Measurements from ENCODE around the gene GTF3C2. TPM values are rescaled to one million over a fixed set of nuclear protein-coding genes. Genes with fewer than 3 reads are reported as not detected.
"Not testable (repeated sequence)": the region's sequence is repeated elsewhere in the genome, so short reads cannot be mapped to it uniquely, and the experiment has no call there.

The GTF3C2 gene
- total RNA-seq, 1 donor from 2014 or later = 57.1 TPM

DNA sequence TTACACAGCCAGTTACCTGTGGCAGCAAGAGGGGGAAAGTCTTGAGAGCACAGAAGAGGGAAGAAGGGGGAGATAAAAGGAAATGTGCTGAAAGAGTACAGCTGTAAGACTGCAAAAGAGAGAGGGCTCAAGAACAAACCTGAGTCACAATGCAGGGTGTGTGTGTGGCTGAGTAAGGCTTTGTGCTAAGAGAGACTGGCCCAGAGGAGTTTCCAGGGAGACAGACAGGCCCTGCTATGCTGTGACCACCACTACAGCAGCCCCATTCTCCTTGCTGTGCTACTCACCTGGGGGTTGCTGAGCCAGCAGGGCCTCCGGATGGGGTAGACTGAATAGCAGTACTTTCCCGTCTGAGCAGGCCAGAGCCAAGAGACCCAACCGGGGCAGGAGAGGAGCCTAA lies 21.3 kb downstream of the GTF3C2 start:
- ATAC-seq = no peak
- intact Hi-C loops (cut with DNase I) = no loop called here

DNA sequence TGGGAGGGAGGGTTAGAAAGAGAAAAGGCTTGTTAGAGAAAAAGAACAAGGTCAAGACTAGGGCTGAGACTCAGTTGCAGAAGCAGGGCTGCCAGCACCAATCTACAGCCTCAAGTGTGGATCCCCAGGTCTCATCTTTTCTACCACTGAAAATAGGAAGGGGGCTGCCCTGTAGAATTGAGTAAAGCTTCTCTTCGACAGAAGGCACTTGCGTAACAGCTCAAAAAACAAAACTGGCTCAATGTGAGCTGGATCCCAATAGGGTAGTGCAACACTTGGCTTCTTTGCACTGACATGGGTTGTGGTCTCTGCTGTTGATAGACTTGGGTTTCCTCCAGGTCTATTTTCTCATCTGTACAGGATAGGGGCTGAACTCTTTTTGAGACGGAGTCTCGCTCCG lies 31.8 kb downstream of the GTF3C2 start:
- intact Hi-C loops (cut with DNase I) = no loop called here
- ATAC-seq (no peak), DNase-seq (ENCODE audit: low spot score) (no peak)

More for the DNA sequence above, 21.3 kb downstream of the GTF3C2 start:
- DNase-seq (ENCODE audit: low spot score) = no peak

DNA sequence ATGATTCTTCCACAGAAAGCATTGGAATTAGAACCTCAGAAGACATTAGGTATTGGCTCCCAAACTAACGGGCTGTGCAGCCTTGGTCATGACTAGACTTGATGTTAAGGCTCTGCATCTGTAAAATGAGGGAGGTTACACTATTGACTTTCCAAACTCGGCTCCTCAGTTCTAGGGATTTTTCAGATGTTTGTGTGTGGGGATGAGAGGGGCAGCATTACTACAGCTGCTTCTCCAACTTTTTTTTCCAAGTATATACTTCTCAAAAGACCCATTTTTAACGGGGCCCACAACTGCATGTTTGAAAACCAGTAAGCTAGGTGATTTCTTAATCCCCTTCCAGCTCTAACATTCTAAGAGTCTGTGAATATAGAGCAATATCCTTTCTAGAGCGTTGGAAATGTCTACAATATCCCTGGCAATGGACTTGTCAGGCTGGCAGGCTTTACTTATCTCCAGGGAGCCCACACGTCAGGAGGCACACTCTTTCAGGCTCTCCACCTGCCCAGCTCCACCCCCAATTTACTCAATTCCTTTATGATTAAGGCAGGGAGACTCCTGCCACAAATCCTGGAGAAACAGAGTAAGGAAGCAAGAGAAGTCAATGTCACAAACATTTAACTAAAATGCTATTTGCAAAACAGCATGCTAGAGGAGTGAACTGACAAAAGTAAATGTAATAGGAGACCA lies 32.8 kb downstream of the GTF3C2 start:
- ATAC-seq = peak; percentile 9
- no peak for DNase-seq (ENCODE audit: low spot score)
- intact Hi-C loops (cut with DNase I) = no loop called here

DNA sequence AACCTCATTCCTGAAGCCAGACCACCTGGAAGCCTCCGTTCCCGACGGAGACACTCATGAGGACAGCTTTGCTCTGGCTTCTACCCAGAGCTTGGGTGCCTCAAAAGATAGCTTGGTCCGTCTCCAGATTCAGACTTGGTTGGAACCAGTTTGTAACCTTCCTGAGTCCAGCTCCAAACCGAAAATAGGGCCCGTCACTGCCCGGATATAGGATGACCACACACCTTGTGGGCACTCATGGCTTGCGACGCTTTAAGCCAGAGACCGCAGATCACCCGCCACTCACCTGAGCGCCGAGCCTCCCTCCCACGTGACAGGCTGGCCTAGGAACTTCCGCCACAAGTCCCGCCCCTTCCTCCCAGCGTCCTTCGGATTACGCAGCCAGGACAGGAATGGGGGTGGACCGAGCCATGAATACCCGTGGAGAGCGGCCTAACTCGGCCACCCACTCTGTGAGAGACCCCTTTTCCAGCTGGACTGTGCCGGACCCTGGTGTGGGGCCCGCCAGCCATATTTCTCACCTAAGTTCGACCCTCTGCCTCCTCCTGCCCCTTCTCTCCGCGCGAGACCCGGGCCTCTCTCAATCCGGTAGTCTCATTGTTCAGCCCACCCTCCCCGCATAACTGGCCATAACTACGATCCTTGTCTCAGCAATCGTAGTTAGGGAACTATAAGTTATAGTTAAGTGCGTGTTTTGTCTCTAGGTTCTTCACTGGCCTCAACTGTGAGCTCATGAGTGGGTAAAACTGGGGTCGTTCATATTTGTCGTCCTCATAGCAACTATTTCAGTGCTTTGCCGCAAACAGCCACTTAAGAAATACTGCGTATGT lies 33.6 kb downstream of the GTF3C2 start, which contains the start of gene MPV17:
MPV17 (minus strand) TSS at position 332 of the 830 bp plus-strand sequence. CDS start 580 bp downstream, outside the sequence.
- intact Hi-C loops (cut with DNase I) = no loop called here
- ATAC-seq (peak; percentile 99), DNase-seq (ENCODE audit: low spot score) (peak; percentile 96)

DNA sequence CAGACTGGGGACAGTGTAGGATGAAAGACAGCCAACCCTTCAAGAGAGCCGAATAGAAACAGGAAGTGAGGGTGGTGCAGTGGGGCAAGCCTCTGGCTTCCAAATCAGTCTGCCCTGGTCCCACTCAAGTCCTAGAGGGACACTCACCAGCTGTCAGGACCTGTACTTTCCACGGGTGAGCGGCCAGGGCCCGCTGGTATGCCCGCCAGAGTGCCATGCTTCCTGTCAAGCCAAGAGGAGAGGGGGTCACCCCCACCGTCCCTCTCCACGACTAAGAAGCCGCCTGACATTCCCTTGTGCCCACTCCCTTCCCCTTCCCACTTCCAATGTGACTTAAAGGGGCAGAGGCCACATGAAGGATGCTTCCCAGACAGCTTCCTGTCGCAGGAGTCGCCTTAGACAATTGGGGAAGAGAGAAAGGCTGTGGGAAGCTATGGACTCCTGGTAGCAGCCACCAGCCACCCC lies 34.2 kb downstream of the GTF3C2 start:
- peak; percentile 32 for ATAC-seq
- intact Hi-C loops (cut with DNase I) = no loop called here

DNA sequence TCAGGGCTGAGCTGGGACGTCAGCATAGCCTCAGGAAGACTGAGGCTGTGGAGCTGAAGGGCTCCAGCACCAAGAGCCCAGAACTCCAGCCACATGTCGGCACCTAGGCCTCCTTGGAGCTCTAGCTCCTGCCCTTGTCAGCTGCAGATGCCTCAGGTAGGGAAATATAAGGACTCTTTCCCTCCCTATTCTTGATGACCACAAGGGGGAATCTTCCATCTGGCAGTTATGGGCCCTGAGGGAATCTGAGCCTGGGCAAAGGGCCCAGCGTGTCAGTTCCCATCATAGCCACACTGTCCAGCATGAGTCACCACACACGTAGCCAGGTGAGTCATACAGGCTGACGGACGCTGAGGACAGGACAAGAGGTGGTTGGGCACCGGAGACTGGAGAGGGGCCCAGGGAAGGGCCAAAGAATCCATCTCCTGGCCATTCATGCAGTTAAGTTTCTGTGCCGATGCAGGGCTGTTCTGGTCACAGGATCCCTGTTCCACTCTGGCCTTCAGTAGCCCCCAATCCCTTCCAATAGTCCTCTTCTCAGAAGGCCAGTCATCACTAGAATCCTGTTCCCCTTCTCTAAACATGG lies 35.5 kb downstream of the GTF3C2 start:
- ATAC-seq (peak; percentile 18), DNase-seq (ENCODE audit: low spot score) (no peak)
- intact Hi-C loops (cut with DNase I) = no loop called here

More for the DNA sequence above, 34.2 kb downstream of the GTF3C2 start:
- DNase-seq (ENCODE audit: low spot score) = no peak

DNA sequence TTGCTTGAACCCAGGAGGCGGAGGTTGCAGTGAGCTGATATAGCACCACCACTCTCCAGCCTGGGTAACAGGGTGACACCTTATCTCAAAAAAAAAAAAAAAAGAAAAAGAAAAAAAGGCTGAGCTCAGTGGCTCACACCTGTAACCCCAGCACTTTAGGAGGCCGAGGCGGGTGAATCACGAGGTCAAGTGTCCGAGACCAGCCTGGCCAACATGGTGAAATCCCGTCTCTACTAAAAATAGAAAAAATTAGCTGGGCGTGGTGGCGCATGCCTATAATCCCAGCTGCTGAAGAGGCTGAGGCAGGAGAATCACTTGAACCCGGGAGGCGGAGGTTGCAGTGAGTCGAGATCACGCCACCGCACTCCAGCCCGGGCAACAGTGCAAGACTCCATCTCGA lies 36.7 kb downstream of the GTF3C2 start:
- ATAC-seq; intact Hi-C loops (cut with DNase I); DNase-seq (ENCODE audit: low spot score): not testable (repeated sequence)

DNA sequence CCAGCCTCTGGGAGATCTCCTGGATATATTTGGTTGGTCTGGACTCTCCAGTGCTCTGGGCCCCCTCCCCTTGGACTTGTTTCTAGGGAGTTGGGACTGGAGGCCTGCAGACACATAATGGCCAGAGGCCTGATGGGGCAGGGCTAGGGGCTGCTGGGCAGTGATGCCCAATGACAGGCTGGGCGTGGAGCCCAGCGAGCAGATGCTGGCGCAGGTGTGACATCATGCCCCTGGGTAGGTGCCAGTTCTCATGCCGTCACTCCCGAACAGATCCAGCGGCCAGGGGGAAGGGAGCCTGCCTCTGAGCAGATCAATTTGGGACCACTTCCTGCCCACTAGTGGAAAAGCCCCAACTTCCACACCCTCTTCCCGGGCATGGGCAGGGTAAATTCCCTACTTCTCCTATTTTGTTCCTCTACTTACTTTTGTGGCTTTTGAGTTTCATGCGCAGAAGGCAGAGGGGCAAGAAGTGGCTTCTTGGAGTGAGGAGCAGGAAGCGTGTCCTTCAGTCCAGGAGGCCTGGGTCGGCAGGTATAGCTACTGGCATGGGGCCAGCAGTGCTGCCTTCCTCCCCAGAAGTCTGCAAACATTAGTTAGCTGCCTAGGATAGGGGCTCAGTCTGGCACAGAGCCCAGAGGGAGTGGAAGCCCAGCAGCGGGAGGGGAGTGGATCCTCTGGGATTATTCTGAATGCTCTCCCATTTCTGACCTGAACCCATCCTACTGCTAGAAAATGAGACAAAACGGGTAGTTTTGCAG lies 39.7 kb downstream of the GTF3C2 start:
- intact Hi-C loops (cut with DNase I) = no loop called here
- ATAC-seq (no peak), DNase-seq (ENCODE audit: low spot score) (no peak)

DNA sequence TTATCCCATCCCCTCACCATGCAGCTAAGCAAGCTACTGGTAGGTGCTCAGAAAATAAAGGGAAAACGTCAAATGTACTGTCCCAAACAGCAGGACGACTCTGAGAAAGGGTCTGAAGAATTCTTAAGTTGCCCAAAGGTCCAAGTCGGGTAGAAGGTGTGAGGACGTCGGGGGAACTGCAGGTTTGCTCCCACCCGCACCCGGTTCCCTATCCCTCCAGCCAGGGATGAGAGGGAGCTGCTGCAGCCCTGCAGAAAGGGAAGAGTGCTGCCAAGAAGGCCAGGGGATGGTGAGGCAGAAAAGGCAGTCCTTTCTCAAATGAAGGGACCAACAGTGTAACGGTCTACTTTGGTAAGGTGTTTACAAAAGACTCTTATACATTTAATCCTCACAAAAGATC lies 41.4 kb downstream of the GTF3C2 start:
- DNase-seq (ENCODE audit: low spot score) (no peak), ATAC-seq (no peak)
- intact Hi-C loops (cut with DNase I) = no loop called here

DNA sequence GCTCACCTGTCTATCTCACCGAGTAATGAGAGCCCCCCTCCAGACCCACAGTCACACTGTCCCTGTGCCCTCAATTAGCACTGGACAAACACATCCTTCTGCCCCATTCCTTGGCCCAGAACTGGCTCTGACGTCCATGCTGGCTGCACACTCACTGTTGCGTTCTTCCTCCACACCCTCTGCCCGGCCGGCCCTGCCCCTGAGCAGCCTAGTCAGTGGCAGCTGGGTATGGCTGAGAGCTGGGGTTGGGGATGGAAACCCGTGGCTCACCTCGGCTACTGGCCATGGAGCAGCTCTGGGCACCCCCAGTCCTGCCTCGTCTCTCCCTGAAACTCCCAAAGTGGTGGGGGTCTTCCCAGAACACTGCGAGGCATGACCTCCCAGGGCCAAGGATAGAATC lies 41.9 kb downstream of the GTF3C2 start:
- intact Hi-C loops (cut with DNase I) = no loop called here
- ATAC-seq (no peak), DNase-seq (ENCODE audit: low spot score) (no peak)

DNA sequence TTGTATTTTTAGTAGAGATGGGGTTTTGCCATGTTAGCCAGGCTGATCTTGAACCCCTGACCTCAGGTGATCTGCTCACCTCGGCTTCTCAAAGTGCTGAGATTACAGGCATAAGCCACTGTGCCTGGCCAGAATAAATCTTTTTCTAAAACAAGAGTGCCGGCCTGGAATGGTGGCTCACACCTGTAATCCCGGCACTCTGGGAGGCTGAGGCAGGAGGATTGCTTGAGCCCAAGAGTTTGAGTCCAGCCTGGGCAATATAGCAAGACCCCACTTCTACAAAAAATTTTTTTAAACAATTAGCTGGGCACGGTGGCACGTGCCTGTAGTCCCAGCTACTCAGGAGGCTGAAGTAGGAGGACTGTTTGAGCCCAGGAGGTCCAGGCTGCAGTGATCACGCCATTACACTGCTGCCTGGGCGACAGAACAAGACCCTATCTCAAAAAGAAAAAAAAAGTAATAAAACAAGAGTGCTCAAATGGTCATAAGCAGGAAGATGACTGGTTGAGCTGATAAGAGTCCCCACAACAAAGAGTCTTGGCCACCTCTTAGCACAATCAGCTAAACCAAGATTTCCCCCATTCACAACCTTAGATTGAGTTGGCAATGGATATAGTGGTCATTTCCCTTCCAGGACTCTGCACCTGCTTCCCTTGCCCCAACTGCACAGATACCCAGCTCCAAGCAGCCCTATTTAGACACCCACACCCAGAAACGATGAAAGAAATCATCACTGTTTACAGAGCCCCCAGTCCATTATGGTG lies 42.5 kb downstream of the GTF3C2 start:
- no peak for ATAC-seq
- intact Hi-C loops (cut with DNase I) = no loop called here
- no peak for DNase-seq (ENCODE audit: low spot score)

DNA sequence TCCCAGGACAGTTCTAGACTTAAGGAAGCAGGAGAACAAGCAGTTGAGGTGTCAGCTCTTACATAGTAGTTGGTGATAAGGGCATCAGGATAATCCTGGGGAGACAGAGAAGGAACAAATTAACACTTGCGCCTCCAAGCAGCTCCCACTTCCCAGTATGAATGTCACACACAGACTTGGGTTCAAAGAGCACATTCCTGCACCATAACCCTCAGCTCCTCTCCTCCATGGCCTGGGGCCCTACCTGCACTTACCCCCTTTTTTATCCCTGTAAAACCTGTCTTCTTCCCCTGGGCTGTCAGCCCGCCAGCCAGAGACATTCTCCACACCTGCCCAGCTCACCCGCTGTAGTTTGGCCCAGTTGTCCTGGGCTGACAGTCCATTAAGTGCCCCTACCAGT lies 44.4 kb downstream of the GTF3C2 start:
- DNase-seq (ENCODE audit: low spot score) (no peak), ATAC-seq (no peak)
- intact Hi-C loops (cut with DNase I) = no loop called here

DNA sequence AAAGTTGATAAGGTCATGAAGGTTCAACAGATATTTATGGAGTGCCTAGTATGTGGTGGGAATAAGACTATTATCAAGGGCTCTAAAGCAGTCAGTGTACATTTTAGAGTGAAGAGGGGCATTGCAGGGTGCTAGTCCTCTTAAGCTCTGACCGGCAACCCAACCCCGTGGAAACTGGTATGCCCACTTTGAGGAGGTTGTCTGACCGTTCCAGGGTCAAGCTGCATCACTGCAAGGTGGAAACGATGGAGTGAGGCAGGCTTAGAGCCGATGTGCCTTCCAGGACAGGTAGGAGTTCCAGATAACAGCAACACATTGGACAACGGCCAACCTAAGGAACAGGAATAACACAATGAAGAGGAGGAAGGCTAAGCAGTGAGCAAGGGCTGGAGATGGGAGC lies 46.9 kb downstream of the GTF3C2 start:
- ATAC-seq (no peak), DNase-seq (ENCODE audit: low spot score) (no peak)
- intact Hi-C loops (cut with DNase I) = no loop called here

DNA sequence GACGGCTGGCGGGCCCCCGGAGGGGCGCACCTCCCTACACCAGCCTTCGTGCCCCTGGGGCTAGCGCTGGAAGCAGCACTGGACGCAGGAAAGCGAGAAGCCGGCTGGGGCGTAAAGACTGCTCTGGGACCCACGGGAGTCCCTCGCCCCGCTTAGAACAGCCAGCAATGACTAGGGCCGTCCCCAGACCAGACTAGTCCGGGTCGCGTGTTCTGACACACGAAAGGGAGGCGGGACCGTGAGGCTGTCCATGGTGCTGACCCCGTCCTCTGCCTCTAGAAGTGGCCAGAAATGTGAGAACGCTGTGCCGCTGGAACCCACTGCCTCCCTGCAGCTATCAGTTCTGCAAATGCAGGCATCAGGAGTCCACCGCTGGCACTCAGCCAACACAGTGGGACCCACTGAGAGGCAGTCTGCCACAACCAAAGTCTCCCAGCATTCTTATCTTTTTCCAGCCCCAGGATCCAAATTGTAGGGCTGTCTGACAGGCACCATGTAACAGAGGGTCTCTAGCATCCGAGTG lies 48.1 kb downstream of the GTF3C2 start, which contains the start of gene UCN:
UCN (minus strand) TSS at position 87 of the 523 bp plus-strand sequence. CDS start 550 bp downstream, outside the sequence.
- ATAC-seq = peak; percentile 51
- intact Hi-C loops (cut with DNase I) = no loop called here

DNA sequence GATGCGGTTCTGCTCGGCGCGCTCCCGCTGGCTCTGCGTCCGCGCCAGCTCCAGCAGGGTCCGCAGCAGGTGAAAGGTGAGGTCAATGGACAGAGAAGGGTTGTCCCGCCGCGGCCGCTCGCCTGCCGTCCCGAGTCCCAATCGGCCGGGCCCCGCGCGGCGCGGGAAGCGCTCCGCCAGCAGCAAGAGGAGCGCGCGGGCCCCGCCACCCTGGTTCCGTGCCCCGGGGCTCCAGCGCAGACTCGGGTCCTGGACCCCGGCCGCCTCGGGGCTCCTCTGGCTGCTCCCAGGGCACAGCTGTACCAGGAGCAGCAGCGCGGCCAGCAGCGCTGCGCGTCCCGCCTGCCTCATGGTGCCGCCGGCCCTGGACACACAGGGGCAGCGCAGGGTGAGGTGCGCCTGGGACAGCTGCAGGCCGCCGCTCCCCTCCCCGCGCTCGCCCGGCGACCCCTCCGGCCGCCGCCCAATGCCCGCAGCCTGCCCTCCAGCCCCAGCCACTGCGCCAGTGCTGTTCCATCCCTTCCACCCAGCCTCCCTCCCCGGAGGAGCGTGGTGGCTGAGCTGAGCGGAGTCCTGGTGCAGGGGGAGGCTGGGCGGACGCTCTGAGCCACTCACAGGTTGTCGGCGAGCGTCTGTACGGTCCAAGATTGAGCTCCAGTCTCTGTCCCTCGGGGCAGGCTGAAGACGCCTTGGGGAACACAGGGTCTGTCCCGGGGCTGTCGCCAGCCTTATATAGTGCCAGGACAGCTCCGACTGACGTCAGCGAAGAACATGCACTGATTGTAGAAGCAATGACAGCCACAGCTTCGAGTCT lies 48.8 kb downstream of the GTF3C2 start:
- DNase-seq (ENCODE audit: low spot score) (no peak), ATAC-seq (no peak)
- intact Hi-C loops (cut with DNase I) = no loop called here

More for the DNA sequence above, 48.1 kb downstream of the GTF3C2 start, which contains the start of gene UCN:
- DNase-seq (ENCODE audit: low spot score) = peak; percentile 73

DNA sequence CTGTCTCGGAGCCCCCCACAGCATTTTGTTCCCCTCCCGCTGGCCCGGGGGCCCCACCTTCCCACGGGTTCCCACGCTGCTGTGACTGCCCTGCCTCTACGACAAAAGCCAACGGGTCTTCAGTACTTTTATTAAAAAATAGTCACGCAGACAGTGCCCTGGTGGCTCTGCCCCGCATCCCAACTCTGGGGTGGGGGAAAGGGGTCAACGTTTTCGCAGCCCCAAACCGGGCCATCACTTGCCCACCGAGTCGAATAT lies 49.3 kb downstream of the GTF3C2 start:
- no peak for DNase-seq (ENCODE audit: low spot score)
- intact Hi-C loops (cut with DNase I) = no loop called here
- ATAC-seq = no peak

DNA sequence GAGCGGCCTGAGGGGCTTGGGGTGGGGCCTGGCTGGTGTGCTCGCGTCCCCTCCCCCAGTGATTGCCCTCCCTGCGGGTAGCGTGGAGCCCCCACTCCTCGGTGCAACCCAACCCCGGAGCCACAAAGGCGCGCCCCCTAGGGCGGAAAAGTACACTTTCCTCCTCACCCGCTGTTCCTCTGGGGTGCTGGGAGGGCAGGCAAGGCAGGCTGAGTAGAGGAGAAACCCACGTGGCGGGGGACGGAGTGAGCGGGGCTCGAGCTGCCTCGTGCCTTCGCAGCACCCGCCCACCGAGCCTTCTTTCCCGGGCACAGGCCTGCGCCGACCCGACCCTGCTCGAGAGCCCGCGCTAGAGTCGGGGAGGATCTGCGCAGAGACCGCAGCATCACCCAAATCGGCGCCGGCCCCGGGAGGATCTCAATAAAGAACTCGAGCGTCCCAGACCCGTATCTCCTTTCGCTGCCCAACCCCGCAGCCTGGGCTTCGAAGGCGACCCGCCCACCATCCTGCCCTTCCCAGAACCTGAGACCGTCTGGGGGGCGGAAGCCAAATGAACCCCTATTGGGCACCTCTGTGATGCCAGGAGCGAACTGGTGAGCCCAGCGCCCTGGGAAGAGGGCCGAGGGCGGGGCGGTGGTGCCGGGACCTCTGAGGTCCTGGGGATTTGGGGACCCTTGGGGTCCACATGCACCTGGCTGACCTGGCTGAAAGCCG lies 49.8 kb downstream of the GTF3C2 start:
- DNase-seq (ENCODE audit: low spot score) = no peak
- intact Hi-C loops (cut with DNase I) = no loop called here
- no peak for ATAC-seq

Measured in sciatic nerve (tissue), 2 donors.